HG03159 (cell line): ENCODE measurements around the gene TNNT3.
"Not testable (repeated sequence)": the region's sequence is repeated elsewhere in the genome, so short reads cannot be mapped to it uniquely, and the experiment has no call there.

Source experiments
- ATAC-seq: cut with Tn5 transposase; IDR thresholded peaks from one replicate; pipeline ENCODE4 v1.9.1; 2021; ENCODE audit warnings: mild to moderate bottlenecking, moderate library complexity; ENCODE audit not compliant: unreplicated experiment

The TNNT3 gene

DNA sequence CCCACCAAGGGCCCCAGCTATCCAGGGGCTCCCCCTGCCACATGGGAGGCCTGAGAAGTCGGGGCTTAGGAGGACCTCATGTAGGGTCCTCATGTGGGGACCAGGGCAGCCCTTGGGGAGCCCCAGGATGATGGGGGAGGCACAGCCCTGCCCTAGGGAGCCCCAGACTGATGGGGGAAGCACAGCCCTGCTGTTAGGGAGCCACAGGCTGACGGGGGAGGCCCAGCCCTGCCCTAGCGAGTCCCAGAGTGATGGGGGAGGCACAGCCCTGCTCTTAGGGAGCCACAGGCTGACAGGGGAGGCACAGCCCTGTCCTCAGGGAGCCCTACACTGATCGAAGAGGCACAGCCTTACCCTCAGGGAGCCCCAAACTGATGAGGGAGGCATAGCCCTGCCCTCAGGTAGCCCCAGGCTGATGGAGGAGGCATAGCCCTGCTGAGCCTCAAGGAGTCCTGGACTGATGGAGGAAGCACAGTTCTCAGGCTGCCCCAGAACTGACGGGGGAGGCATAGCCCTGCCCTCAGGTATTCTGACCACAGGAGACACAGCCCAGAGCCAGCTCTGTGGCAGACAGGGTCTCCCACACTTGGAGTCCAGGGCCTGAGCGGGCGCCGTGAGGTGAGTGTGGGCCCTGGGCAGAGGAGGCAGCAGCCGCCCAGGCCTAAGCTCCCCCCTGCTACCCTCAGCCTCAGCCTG, 38.6 kb upstream of the TNNT3 start:
- no peak for ATAC-seq

DNA sequence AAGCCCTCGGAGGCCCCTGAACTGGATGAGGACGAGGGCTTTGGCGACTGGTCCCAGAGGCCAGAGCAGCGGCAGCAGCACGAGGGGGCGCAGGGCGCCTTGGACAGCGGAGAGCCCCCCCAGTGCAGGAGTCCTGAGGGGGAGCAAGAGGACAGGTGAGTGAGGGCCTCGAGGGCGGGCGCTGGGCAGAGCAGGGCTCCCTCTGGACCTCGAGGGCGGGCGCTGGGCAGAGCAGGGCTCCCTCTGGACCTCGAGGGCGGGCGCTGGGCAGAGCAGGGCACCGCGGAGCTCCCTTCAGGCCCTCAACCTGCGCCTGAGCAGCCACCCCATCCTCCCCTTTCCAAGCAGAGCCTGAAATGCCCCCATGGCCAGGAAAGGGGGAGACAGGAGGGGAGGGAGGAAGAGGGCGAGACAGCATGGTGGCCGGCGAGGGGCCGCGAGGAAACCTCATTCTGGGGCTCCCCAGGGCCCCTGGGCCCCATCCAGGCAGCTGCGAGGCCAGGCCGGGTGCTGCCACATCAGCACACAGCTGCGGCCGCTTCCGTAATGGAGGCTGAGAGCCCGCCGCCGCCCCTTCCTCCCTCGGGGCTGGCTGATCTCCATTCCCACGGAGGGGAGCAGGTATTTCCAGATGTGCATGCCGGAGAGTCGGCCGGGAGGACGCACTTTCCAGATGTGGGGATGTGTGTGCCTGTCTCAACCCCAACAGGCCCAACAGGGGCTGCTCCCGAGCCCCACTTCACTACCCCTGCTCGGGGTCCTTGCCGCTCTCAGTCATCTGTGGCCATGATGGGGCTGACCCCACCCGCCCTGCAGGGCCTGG, 37.9 kb upstream of the TNNT3 start:
- ATAC-seq = no peak

DNA sequence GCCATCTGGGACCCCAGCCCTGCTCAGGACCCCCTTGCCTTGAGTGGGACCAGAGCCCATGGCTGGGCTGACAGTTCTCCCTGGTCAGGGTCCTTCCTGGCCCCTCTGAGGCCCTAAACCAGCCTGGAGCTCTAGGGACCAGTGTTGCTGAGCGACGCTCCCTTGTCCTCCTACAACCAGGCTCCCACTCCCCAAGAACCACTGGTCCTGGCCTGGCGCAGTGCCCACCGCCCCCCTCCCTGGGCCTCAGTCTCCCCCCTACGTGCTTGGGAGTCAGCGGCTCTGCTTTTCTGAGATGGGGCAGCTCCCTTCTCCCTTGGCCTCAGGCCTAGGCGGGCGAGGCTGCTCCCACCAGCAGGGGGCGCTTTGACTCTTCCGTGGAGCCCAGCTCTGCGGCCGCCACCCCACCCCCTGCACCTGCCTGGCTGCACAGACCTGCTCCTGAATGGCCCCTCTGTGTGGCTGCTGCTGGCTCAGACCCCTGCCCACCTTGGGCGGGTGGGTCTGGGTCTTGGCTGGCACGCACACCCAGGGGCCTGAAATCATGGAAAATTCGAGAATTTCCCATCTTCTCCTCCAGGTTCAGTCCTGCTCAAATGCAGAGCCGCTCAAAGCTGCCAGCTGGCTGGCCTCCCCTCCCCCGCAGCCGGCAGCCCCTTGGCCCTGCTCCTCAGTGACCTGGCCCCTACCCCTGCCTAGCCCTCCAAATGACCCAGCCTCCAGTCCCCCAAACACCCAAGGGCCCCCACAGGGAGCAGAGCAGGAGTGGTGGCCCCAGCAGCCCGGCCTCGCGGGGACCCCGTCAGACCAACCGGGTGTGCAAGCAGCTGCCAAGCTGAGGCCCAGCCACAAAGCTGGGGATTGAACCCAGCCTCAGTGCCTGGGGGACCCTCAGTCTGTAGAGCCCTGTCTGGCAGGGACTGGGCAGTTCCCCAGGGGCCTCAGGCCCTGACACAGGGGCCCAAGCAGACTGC, 37.0 kb upstream of the TNNT3 start:
- ATAC-seq = peak; percentile 56

DNA sequence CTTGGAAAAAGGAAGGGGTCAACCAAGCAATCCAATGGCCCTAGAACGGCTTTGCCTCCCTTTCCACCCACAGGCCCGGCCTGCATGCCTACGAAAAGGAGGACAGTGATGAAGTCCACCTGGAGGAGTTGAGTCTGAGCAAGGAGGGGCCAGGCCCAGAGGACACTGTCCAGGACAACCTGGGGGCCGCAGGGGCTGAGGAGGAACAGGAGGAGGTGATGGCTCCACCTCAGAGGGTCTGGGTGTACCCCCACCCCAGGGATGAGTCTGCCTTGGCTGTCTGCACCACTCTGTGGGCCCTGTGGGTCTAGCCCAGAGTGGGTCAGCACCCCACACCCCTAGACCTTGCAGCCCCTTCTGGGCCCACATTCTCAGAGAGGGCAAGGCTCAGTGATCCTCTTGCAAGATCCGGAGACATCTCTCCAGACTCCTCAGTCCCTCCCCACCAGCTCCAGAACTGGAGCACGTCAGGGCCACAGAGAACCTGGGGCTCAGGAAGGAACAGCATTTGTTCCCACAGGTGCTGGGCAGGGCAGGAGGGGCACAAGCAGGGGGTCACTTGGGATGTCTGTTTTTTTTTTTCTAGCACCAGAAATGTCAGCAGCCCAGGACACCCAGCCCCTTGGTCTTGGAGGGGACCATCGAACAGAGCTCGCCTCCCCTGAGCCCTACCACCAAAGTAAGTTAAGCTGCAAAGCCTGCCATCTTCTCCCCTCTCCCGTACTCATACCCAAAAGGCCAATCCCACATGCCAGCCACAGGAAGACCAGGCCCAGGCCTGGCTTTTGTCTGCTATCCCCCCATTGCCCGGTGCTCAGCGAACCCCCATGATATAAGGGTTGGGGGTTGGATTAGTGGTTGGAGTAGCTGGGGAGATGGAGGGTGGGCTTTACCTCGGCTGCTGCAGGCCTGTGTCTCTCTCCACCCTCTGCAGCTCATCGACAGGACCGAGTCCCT, 35.9 kb upstream of the TNNT3 start:
- ATAC-seq = no peak

DNA sequence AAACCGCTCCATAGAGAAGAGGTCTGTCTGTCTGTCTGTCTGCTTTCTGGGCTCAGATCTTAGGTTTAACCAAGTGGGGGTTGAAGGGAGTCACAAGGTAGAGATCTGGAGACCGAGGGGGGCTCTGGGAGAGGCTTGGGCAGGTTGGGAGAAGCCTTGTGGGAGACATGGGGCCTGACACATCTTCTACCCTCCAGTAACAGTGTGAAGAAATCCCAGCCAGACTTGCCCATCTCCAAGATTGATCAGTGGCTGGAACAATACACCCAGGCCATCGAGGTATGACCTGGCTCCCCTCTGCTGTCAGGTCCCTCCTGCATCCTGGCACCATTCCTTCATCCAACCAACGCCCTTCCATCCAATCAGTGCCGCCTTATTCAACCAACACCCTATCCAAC, 35.2 kb upstream of the TNNT3 start:
- no peak for ATAC-seq

DNA sequence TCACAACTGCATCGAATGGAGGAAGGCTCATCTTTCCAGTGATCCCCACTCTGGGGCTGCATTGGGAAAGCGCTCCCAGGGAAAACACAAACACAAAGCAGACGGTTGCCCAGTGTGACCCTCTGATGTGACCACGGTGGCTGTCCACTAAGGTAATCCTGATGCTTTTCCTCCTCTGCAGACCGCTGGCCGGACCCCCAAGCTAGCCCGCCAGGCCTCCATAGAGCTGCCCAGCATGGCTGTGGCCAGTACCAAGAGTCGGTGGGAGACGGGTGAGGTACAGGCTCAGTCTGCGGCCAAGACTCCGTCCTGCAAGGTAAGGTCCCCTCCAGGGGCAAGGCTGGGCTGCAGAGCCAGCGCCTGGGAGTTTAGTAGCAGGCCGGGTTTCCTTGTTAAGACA, 33.0 kb upstream of the TNNT3 start:
- not testable (repeated sequence) for ATAC-seq

DNA sequence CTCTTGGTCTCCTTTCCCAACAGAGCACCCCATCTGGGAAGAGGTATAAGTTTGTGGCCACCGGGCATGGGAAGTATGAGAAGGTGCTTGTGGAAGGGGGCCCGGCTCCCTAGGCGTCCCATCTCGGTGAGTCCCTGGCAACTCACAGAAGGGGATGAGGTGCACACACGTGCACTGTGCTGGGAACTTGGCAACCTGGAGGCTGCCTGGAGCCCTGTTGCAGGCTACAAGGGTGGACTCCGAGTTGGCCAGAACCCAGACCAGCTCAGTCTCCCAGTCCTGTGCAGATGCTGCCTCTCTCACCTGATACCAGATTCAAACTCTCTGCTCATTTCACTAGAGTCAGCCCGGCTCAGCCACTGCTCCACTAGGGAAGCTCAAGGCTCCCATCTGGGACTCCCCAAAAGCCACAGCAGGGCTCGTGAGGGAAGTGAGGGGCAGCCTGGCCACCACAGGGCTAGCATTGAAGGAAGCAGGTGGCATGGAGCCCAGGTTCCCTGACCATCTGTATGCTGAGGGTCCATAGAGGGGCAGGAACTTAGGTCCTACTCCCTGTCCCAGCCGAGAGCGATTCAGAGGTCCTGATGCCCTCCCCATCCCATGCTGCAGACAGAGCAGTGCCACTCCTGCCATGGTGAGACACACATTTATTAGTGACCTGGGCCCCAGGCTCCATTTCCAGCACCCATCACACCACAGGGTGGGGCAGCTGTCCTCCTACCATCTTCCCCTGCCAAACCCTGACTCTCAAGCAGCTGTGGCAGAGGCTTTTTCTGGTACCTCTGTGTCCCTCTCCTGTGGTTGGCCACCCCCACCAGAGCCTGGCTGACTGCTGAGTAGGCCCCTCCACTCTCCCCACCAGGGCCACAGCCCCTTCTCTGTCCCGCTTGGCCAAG, 31.8 kb upstream of the TNNT3 start:
- no peak for ATAC-seq

DNA sequence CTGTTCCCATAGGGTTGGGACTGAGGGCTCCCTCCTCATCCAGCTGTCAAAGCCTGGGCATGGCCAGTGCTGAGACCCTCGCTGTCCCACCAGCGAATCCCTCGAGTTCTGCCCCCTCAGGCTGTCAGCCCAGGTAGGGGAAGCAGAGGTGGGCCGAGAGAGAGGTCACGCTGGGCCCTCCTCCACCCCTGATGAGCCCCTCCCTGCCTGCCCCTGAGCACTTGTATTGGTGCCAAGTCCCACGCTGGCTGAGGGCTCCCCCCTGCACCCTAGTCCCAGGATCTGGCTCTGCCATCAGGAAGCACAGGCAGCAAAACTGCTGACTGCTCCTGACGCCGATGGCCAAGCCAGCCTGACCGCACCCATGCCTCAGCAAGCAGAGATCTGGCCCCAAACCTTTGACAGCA, 31.2 kb upstream of the TNNT3 start:
- no peak for ATAC-seq

DNA sequence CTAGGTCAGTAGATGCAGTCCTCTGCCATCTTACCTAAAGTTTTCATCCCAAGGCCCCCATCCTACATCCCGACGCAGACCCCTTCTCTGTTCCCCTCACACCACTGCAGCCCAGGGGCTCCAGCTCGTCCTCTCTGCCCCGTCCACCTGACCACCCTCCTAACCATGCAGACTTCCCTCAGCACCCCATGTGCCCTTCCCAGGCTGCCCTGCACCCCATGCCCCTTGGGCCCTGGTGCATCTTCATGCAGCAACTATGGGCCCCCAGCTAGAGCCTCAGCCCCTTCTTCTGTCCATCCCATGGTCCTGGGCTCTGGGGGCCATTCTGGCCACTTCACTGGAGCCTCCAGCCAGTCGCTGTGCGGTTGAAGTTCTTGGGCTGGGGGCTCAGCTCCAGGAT, 30.7 kb upstream of the TNNT3 start:
- ATAC-seq = no peak

DNA sequence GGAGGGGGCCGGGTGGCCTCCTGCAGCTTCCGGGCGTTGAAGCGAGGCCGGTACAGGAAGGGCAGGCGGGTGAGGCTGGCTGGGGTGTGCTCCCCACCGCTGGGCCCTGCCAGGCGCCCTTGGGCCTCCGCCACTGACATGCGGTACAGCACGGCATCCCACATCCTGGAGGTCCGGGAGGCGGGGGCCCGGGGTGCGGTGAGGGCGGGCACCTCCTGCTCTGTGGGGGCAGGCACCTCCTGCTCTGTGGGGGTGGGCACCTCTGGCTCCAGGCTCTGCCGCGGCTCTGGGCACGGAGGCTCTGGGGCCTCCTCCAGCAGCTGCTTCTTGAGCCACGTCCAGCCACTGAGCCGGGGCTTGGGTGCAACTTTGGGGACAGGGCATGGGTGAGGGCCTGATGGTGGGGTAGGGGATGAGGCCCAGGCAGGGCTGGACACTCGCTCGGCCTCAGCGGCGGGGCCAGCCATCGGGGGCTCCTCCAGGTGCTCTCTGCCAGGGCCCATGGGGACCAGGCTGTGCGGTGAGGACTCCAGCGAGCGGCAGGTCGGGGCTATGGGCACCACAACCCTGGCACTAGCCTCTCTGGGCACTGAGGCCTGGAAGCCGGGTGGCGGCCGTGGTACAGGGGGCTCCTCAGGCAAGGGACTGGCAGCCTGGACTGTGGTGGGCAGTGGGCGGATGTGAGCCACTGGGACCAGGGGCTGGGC, 30.1 kb upstream of the TNNT3 start:
- no peak for ATAC-seq

DNA sequence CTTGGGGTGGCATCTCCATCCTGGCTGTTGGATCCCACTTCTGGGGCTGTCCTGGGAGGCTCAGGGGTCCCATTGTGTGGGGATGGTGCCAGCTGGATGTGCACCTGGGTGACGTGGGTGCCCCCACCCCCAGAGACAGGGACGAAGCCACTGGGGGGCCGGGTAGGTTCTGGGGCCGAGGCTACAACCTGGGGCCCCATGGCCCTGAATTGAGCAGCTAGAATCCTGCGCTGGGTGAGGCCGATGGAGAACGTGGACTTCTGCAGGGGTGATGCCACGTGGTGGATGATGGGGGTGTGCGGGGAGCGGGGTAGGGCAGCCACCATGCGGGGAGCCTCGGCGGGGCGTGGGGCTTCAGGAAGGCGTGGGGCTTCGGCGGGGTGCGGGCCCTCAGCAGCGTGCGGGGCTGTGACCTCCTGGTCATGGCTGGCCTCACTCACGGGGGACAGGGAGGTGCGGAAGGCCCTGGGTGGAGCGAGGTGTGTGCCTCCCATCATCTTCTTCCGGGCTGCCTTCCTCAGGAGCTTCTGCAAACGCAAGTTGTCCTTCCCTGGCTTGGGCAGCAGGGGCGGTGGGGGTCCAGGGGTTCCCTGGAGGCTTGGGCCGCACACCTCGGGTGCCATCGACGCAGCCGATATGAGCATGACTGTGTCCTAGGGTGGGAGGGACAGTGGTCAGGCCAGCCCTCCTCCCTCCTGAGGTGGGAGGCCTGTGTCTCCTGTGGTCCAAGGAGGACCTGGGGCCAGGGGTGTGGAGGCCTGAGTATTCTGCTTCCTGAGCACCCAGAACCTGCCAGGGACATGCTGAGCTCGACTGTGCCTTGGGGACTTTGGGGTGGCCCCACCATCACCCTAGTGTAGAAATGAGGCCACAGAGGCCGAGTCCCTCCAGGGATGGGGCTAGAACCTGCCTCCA, 29.3 kb upstream of the TNNT3 start:
- no peak for ATAC-seq

DNA sequence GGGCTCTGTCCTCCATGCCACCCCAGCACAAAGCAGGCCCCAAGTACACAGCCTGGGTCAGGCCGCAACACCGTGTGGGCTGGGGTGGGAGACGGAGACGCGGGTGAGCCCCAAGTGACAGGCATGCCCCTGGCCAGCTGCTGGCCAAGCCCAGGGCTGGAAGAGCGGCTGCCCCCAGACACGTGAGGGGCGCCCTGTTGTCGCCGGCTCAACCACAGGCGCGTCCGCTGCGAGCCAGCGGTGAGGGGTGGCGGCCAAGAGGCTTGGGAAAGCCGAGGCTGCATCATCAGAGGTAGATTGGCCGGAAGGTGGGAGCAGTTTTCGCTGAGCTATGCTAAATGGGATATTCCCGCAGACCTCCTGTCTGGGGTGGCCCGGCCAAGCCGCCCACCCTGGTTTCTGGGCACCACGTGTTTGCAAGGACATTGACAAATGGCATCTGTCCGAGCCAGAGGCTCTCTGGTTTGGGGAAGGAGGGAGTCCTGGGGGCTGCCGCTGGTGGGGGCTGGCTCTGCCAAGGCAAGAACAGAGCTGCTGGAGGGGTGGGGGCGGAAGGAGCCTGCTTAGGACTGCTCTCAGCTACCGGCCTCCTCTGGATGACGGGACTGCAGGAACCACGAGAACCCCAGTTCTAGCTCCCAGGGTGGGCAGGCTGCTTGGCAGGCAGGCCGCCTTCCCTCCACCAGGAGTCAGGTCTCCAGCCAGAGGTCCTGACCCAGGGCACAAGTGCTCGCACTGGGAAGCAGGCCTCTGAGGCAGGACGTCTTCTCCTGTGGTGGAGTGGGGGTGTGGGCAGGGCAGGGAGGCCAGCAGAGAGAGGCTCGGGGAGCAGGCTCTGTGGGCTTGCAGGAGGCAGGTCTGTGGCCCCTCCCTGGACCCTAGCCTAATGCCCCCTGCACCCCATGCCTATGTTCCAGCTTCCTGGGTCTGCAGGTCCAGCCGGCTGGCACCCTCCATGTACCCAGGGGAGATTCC, 28.4 kb upstream of the TNNT3 start:
- no peak for ATAC-seq

DNA sequence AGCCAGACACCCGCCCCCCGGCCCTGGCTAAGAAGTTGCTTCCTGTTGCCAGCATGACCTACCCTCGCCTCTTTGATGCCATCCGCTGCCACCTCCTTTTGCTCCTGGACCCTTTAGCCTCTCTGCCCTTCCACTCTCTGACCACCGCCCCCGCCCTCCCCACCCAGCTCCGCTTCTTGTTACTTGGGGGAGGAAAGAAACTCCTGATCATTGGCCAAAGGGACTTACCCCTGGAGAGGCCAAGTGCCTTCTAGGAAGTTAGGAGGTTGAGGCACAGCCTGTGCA, 27.7 kb upstream of the TNNT3 start, which contains the start of gene PRR33:
Gene PRR33, minus strand, starts transcription at position 65 of the 285 bp plus-strand sequence. CDS start 1,311 bp downstream, outside the sequence.
- ATAC-seq = no peak

DNA sequence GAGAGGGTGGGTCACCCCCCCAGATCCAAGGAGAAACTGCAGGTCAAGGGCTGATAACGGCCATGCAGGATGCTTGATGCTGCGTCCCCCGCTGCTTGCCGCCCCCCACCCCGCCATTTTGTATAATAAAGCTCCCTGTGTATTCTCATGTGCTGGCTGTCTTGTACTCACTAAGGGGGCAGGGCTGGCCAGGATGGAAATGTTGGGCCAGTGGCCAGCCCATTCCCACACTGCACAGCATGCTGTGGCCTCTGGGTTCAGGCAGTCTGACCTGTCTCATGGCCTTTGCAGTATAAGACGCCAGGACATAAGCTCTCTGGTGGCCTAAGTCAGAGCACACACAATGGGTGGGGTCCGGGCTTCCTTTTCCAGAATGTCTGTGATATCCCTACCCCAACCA, 27.4 kb upstream of the TNNT3 start:
- ATAC-seq = no peak

DNA sequence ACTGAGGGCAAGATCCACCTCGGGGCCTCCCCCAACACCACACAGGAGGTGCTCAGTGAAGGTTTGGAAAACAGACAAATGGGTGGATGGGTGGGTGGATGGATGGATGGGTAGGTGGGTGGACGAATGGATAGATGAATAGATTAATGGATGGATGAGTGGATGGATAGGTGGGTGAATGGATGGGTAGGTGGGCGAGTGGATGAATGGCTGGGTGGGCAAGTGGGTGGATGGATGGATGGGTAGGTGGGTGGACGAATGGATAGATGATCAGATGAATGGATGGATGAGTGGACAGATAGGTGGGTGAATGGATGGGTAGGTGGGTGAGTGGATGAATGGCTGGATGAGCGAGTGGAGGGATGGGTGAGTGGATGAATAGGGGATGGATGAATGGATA, 26.9 kb upstream of the TNNT3 start:
- ATAC-seq = no peak

DNA sequence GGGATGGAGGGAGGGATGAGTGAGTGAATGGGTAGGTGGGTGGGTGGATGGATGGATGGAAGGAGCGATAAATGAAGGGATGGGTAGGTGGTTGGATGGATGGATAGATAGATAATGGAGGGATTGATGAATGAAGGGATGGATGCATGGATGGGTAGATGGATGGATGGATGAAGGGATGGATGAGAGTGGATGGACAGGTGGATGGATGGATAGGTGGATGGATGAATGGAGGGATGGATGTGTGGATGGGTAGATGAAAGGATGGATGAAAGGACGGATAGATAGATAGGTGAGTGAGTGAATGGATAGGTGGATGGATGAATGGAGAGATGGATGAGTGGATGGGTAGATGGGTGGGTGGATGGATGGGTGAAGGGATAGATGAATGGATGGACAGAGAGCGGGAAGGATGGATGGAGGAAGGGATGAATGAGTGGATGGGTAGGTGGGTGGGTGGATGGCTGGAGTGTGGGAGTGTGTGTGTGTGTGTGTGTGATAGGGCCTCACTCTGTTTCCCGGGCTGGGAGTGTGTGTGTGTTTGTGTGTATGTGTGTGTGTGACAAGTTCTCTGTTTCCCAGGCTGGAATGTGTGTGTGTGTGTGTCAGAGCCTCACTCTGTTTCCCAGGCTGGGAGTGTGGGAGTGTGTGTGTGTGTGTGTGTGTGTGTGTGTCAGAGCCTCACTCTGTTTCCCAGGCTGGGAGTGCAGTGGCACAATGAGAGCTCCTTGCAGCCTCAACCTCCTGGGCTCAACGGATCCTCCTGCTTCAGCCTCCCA, 25.7 kb upstream of the TNNT3 start:
- no peak for ATAC-seq
